Activated CD4-positive, alpha-beta T cell treated with anti-CD3 and anti-CD28 coated beads, Interleukin-2, Interleukin-6, amounts not matched to agents 100 ng/mL and 50 ng/mL, durations not matched to agents 16 hours and 8 hours (primary cell): ENCODE data around the gene OAF.

Experiments used
- DNase-seq: peaks from one replicate; pipeline ENCODE4 v3.0.0-alpha.2; 2020

OAF gene

DNA sequence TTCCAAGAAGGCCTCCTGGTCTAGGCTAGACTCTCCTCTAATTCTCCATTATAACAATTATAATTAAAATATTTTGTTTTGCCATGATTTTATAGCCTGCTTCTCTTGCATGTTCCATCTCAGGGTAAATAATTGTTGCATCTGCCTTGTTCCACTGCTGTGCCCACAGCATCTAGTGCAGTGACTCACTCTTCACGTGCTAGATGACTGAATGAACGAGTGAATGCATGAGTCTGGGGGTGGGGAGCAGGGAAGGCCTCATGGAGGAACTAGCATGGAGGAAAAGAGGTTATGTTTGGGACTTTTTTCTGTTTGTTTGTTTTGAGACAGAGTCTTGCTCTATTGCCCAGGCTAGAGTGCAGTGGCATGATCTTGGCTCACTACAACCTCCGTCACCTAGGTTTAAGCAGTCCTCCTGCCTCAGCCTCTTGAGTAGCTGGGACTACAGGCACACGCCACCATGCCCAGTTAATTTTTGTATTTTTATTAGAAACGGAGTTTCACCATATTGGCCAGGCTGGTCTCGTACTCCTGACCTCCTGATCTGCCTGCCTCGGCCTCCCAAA is 5.2 kb upstream of the OAF start:
- no peak for DNase-seq

DNA sequence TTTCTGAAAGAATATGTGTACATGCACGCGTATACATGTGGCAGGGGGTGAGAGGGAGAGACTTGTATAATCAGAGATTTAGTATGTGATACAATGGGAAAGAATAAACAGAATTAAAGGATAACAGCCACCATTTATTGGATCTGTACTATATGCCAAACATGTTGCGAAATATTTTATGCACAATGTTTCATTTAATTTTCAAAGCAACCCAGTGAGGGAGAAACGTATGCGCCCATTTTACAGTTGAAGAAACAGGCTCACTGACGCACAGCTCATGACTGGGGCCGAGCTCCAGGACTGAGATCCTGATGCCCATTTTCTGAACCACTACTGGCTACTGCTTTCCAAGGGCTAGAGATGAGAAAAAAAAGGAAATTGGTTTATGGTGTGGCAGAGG is 3.3 kb upstream of the OAF start:
- DNase-seq, result no peak

DNA sequence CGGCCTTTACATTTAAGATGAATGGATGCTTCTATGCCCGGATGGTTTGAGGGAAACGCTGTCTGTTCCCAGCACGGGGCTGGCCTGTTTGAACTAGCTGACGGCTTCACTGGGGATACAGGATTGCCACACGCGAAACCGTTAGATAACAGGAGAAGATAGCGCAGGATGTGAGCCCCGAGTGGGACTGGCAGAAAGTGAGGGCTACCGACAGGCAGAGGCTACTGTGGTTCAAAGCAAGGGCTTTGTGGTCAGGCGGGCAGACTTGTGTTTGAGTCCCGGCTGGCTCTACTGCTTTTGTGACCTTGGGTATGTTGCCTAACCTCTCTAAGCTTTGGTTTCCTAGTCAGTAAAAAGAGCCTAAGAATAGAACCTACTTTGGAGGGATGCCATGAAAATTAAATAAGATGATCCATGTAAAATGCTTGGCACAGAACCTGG is 2.8 kb upstream of the OAF start:
- no peak for DNase-seq

DNA sequence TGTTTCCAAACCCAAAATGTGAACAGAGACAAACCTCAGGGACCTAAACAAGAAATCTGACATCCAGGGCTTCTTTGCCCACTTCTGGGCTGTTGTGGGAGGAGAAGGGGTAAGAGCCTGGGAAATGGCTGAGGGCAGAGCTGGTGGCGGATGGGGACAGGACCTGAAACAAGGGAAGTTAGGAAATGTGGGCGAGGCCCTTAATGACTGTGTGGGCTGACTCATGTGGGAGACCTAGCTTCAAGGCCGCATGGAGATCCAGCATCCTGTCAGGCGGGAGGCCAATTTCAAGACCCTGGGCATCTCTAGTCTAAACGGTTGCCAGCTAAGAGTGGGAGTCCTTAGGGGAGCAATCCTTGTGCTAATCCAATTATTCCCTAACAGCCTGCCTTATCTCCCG is 2.1 kb upstream of the OAF start:
- no peak for DNase-seq

DNA sequence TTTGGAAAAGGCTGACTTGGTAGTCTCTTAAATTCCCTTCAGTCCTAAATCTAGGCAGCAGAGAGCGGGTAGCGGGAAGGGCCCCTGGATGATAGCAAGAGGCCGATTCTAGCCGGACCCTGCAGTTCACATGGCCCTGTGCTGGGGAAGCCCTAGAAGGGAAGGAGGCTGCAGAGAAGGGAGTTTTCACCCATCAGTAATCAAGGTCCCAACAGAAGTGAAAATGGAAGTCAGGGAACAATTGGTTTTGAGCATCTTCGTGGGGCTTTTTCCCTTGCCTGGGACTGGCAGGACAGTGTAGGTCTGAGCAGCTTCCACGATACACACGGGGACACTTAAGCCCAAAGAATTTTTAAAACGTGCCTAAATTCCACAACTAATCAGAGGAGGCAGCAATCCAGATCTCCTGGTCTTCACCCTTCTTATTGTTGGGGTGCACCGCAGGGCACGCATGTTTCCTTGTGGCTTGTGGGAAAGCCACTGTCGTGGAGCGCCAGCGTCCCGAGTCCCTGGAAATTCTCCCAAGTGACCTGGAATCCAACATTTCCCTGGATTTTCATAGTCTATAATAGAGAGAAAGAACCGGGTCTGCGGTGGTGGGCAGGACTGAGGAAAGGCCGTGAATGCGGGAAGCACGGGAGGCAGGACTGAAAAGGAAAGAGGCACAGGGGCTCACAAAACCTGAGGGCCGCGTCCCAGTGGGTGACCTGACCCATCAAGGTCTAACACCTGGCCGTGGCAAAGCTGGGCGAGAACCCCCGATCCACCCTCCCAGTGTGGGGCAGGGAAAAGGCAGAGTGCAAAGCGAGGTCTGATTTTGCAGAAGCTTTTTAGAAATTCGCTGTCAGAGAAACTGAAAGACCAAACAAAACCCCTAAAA is 846 bp upstream of the OAF start:
- no peak for DNase-seq

DNA sequence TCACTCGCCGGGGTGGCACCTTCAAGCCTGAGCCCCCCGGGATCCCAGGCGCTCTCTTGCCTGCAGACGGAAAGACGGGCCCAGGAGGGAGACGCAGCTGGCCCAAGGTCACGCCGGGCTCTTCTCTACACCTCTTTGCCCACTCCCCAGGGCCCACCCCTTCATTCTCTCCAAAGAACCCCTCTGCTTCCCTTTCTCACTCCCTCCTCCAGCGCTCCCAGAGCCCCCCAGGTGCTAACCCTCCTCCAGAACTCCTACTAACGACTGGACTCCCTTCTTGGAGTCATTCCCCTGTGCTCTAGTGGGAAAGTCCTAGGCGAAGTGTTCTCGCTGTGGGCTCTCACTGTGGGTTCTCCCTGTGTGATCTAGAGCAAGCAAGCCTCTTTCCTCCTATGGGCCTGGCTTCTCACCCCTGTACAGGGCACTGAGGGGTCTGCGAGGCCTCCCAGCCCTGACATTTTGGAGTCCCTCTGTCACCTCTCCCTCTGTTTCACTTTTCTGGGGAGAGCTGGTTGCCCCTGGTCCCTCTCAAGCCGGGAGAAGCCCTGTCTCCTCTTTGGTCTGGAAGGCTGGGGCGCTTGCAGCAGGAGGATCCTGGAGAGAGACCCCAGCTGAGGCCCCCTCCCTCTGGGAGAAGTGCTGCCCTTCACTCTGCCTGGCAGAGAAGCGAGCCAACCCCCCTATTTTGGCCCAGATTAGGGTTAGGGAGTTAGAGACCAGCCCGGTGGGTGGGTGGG is 858 bp downstream of the OAF start:
- DNase-seq, result no peak

DNA sequence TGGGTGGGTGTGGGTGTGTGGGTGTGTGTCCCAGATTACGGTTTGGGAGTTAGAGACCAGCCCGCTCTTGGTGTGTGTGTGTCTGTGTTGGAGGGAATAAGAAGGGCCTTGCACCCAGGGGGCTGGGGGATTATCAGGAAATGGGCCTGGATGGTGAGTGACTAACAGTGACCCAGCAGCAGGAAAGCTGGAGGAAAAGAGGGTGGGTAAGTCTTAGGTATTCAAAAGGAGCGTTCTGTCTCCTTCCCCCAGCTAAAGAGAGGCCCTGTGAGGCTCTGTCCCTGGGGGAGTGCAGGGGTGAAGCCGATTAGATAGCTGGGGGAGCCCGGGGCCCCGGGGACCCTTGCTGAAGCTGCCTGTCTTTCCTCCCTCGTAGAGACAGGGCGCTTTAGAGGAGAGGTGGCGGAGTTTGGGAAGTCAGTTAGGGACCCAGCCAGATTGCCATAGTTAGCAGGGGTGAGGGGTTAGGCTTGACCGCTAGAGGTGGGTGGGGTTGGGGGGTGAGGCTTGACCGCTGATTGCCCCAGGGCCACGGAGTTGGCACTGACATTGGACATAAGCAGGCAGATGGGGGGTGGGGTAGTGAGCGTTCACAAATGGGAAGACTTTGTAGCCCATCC is 1.5 kb downstream of the OAF start:
- DNase-seq, result no peak

DNA sequence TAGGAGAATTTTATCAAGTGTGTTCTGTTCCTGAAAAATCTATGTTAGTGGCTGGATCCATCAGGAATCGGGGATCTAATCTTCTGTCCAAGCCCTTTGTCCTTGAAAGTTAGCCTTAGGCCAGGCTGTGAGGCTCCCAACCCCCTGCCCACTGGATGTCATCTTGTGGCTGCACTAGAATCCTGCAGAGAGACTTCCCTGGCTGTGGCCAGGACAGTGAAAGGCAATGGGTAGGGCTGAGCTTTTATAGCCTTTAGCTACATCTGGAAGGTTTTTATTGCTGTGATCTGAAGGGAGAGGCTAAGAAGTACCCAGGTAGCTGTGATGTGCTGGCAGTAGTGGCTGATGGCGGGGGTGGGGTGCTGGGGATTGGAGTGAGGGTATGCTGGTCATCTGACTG is 2.1 kb downstream of the OAF start:
- no peak for DNase-seq

DNA sequence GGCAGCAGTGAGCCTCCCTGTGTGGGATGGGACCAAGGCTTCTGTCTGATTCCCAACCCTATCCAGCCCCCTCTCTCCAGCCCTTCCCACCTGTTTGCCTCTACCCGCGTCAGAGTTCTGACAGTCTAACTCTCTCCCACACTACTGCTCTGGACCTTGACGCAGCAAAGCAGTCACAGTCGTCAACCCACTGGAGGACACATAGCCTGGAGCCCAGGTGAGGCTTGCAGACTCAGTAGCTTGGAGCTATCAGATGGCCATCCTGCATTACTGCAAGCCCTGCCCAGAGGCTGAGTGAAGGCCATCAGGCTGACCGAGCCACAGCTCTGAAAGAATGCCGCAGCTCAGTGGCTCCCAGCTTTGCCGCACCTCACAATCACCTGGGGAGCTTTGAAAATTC is 3.7 kb downstream of the OAF start:
- no peak for DNase-seq

DNA sequence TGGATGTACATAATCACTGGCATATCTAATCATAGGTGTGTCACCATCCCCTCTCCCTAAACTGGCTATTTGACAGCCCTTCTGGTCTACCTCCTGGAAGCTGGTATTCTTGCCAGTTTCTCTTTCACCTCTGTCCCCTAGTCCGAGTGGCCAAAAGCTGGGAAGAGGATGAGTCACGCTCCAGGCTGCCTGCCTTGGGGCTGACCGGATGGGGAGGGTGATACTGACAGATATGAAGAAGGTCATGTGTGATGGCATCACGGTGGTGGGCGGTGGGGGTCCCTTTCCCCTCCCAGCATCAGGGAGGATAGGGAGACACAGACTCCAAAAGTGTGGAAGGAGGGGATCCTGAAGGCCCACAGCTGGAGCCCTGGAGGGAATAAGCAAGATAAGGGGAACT is 4.8 kb downstream of the OAF start:
- no peak for DNase-seq

DNA sequence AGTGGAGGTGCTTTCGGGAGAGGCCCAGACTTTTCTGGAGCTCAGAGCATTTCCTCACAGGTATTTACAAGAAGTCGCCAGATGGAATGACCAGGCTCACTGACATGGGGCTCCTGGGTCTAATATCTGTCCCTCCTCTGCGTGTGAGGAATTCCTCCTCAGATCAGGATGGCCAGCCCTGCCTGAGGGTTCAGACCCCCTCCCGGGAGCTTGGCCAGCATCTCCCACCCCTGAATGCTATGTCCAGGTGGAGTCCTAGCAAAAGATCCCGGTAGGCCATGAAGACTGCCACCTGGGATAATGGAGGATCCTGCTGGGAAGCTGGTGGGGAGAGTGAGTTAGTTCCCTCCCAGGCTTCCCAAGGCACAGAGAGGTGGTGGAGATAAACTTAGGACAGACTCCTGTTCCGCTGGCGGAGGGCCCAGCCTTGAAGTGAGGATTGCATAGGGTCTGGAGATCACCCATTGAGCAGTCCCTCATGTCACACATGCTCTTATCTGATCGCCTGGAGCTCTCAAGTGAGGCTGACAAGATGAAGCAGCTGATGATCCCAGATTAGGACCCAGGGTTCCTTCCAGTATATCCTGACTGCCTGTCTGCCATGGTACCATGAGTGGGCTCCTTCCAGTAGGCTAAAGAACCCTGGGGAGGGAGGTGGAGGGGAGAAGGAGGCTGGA is 5.7 kb downstream of the OAF start:
- no peak for DNase-seq

DNA sequence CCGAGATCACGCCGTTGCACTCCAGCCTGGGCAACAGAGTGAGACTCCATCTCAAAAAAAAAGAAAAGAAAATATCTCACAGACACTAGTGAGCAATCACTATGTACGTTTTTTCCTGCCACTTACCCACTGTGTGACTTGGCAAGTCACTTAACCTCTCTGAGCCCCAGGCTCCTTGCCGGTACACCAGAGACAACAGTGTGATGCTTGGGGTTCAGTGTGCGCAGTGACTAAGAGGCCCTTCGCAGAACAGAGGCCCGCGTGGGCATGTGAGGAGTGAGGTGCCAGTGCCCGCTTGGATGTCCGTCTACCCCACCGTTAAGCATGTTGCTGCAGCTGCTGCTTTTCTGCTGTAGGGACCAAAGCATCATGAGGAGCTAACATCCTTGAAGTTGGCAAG is 6.7 kb downstream of the OAF start:
- DNase-seq, result no peak

DNA sequence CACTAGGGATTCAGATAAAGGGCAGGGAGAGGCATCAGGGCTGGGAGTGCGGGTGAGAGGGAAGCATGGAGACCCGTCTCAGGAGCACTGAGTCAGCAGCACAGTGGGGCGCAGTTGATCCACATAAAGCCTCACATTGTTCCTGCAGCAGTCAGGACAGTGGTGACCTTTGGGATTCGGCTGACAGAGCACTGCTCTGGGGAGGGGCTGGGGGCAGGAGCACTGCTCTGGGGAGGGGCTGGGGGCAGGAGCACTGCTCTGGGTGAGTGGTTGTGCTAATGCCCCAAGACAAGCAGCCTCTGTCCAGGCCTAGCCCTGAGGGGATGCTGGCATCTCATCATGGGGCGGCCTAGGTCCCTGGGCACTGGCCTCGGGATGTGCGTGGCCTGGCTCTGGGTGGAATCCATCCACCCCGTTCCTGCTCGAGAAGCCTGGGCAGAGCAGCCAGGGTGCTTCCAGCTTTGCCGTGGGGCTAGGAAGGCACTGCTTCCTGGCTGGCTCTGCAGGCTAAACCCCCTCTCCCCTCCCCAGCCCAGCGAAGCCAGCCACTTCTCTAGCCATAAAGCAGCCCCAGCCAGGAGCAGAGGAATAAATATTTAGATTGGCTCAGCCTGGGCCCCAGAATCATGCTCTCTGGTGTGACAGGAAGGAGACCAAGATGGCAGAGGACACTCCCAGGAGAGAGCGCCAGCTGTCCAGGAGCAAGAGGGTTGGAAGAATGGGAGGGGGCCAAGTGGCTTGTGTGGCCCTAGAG is 7.3 kb downstream of the OAF start:
- DNase-seq, result no peak

DNA sequence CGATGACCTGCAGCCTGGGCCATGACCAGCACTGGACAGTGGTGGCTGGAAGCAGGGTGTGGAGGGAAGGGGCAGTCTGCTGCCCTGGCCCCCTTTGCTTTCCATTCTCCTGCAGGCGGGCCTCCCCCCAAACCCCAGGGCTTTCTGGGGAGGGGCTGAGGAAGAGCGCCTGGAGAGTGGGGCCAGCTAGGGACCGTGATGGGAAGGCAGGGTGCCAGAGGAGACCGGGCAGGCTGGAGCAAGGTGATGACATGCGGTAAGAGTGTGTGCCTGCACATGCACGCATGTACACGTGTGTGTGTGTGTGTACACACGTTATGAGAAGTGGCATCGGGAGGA is 7.8 kb downstream of the OAF start:
- DNase-seq, result no peak

DNA sequence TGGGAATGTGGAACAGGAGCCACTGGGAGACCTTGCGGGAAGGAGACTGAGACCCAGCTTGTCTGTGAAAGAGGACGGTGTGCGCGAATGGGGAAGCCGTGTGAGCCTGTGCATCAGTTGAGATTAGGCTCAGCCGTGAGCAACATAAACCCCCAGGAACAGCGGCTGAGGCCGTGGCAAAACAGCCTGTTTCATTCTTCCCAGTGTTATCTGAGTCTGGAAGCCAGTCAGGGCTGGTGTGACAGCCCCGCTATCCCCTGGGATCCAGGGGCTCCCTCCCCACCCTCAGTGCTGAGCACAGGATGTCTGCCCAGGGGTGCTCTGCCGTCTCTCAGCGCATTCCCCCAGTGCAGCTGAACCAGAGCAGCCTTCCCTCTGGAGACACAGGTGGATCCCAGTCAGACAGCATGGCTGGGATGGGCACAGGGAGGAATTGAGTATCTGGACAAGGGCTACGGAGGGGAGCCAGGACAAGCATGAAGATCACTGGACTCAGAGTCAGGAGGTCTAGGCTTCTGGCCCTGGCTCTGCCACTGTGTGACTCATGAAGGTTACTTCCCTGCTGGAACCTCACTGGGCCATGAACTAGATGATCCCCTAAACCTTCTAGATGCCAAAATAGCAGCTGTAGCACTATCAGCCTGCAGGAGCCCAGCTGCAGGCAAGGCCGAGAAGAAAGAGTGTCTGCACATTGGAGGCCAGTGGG is 8.6 kb downstream of the OAF start:
- DNase-seq, result no peak

DNA sequence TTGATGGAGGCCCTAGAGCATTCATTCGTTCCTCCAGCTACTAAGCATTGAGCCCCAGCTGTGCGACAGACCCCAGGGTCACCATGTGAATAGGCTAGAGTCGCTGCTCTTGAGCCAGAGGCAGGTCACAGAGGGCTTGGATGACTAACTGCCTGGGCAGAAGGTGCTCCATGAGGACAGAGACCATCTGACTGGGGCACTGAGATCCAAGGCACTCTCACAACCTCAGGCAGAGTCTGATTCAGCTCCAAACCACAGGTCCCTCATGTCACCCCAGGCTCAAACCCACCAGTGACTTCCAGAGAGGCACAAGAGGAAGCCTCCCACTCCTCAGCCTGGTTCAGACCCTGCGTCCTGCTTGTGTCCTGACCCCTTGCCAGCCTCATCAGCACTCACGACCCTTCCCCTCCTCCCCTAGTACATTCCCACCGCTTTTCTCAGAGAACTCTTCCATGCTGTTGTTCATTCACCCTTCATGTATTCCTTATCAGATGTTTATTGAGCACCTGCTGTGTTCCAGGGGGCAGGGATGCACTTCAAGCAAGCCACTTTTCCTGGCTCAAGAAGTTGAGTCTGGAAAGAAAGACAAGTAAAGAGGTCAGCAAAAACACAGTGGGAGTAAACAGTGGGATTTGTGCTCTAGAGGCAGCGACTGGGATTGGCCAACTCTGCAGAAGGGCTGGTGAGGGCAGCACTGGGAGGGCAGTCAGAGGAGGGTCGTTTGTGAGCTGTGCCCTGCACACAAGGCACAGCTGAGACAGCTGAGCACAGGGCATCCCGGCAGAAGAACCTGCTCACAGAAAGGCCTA is 9.3 kb downstream of the OAF start:
- DNase-seq, result no peak

DNA sequence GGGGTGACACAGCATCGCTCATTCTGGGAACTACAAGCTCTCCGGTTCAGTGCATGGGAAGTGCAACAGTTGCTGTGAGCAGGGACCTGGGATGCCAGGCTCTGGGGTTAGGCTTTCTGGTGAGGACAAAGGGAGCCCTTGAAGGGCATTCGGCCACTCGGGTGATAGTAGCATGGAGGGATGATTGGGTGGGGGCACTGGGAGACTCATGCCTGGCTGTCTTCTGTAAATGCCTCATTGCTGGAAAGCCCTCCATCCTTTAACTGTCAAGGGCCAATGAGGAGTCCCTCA is 9.9 kb downstream of the OAF start:
- DNase-seq, result no peak

DNA sequence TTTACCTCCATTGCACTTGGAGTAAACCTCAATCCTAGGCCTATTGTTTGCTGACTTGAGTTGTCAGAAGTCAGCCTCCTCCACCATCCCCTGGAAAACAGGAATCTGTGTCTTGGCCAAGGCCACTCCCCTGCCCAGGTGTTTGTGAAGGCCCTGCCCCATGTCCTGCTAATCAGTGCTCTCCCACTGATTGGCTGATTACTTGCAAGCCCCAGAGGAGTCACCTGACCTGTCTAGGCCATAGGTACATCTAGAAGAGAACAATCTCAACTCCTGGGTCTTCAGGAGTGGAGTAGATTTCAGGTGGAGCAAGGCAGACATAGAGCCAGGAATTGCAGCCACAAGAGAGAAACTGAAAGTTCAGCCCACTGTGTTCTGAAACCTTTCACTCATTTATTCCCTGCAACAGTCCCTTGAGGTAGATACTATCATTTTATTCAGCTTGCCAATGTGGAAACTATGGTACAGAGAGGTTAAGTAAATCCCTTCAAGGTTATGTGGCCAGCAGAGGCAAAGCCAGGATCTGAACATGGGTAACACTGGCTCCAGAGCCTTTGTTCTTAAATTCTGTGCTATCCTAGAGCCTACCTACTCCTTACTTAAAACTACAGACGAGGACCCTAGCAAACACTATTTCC is 10.4 kb downstream of the OAF start:
- no peak for DNase-seq

DNA sequence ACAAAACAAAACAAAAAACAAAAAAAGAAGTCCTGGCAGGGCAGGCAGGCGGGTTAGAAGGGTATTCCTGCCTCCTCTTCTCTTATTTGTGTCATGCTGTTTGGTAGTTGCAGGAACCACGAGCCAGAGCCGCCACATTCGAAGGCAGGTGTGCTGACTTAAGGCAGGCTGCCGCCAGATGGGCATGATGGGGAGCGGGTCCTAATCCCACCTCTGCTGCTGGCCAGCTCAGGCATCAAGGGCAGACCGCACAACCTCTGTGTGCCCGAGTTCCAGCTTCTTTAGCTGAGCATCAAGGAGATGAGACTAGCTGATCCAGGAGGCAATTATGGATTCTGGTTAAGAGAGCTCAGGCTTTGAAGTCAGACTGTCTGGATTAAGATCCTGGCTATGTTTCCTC is 12.1 kb downstream of the OAF start:
- DNase-seq, result no peak

DNA sequence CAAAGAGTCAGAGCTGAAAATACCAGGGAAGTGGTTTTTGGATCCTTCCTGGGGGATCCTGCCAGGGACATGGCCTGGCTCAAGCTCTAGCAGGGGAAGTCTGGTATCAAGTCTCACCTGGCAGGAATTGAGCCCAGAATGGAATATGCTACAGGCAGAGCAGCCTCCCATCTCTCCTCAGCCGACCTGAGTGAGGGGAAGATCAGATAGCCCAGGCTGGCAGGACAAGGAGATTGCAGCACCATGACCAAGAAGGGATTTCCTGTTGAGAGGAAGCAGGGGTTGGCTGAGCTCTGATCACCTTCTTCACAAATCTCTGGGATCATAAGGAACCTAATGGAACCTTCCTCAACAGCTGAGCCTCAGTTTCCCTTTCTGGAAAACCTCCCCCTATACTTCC is 13.0 kb downstream of the OAF start:
- DNase-seq, result no peak

DNA sequence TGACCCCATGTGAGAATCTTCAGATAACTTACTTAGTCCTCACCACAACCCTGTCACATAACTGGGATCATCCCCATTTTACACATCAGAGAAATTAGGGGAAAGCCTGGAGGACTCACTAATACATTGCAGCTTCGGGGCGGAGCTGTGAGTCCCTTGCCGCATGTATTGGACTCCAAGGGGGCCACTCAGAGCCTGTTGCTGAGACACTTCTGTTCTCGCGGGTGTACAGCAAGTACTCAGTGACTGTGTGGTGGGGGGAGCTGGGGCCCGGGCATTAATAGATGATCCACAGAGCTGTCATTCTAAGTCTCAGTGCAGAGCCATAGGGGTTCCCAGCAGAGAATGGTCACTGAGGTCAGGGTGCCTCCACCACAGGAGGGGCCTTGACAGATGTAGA is 13.5 kb downstream of the OAF start:
- no peak for DNase-seq
